AG09309 (cell line): ENCODE results near the gene PPEF2.

Experiments
- DNase-seq: peaks from one replicate; pipeline ENCODE4 v3.0.0-alpha.2; 2010; ENCODE audit warnings: low read depth
- H3K4me3 ChIP-seq: 2 replicates; pipeline ENCODE4 v1.5.1; 2011; ENCODE audit warnings: mild to moderate bottlenecking, low read depth, low read length, moderate library complexity; ENCODE audit not compliant: control insufficient read depth
- TF ChIP-seq, protein P1 (sequence below): IDR thresholded peaks from 2 replicates; pipeline ENCODE4 v1.5.1; 2011; ENCODE audit warnings: mild to moderate bottlenecking, low read depth, low read length, inconsistent platforms; ENCODE audit not compliant: insufficient read depth, control insufficient read depth; ENCODE audit errors: missing control alignments

The PPEF2 gene

DNA sequence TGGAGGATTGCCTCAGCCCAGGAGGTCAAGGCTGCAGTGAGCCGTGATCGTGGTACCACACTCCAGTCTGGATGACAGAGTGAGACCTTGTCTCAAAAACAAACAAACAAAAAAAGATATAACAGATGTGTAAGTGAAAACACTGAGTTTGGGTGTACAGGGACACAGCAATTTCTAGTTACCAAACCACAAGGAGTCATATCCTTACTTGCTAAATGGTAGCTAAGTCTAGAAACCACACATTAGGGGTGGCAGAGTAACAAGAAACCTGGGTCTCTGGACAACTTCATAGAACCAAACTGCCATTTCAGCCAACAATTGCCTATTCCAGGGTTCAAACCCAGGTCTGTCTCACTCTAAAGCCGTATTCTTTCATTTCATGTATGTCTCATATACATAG lies 20.8 kb downstream of the PPEF2 start:
- TF ChIP-seq, protein P1, sequence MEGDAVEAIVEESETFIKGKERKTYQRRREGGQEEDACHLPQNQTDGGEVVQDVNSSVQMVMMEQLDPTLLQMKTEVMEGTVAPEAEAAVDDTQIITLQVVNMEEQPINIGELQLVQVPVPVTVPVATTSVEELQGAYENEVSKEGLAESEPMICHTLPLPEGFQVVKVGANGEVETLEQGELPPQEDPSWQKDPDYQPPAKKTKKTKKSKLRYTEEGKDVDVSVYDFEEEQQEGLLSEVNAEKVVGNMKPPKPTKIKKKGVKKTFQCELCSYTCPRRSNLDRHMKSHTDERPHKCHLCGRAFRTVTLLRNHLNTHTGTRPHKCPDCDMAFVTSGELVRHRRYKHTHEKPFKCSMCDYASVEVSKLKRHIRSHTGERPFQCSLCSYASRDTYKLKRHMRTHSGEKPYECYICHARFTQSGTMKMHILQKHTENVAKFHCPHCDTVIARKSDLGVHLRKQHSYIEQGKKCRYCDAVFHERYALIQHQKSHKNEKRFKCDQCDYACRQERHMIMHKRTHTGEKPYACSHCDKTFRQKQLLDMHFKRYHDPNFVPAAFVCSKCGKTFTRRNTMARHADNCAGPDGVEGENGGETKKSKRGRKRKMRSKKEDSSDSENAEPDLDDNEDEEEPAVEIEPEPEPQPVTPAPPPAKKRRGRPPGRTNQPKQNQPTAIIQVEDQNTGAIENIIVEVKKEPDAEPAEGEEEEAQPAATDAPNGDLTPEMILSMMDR = no peak
- no peak overlapping the region for H3K4me3 ChIP-seq
- DNase-seq = no peak

DNA sequence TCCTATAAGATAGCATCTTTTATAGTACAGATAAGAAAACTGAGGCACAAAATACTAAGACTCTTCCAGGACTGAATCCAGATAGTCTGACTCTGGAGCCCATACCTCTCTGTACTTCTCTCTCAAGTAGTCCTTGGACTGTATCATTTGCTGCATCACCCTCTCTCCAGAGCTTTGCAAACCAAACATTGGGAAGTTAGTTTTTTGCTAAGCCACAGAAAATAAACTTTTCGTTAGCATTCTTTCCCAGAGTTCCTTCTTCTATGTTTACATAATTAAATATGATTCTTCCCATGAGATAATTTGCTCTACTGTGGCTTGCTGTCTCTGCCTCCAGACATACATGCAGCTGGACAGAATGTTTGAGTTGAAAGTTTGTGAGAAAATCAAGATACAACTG lies 22.0 kb downstream of the PPEF2 start:
- TF ChIP-seq, protein P1 = no peak
- H3K4me3 ChIP-seq = no peak overlapping the region
- DNase-seq = no peak

DNA sequence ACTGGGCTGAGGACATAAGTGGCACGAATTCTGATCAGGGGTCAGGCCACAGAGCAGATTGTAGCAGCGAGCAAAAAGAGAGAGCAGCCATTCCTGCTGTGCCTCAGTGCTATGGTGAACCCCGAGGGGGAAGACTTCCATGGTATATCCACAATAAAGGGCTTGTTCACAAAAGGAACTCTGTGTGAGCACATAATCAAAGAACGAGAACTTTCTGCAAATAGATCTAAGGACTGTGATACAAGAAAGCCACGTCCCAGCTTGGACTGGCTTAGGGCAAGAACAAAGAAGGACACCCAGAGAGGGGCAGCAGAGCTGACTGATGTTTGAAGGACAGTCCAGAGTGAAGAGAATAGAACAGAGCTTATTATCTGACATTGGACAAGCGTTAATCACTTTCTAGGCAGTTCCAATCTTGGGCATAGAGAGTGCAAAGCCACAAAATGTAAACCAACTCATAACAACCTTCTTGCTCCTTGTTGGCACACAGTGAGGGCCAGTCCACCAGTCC lies 24.0 kb downstream of the PPEF2 start:
- DNase-seq = no peak
- H3K4me3 ChIP-seq = no peak overlapping the region
- TF ChIP-seq, protein P1 = no peak

DNA sequence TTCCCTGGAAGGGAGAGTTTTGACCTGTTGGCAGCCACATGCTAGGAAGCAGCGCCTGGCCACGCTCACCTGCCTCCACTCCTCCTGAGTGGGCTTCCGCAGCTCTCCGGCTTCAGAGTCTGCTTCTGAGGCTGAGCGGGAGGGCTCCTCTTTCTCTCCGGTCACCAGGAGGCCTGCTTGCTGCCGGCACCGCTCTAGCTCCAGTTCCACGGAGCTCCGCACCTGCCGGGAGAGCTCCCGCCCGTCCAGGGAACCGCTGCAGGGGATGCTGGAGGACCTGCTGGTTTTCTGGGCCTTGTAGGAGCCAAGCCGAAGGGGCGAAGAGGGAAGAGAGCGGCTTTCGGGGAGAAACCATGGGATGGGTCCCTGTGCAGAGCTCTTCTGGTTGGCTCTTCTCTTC lies 26.0 kb downstream of the PPEF2 start:
- no peak overlapping the region for H3K4me3 ChIP-seq
- DNase-seq = no peak
- TF ChIP-seq, protein P1 = no peak

DNA sequence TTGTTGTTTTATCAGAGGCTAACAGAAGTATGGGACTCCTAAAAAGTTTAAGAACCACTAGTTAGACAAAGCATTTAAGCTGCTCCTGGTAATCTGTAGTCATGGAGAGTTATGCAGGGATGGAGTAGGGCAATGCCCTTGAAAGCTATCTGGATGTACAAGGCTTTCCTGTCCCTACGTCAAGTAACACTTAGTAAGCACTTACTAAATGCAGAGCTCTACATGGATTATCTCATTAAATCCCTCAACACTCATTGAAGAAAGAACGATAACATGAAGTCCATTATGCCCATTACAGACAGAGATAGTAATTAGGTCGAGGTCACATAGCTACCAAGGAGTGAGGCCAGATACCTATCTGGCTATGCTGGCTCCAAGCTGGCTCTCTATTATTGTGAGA lies 33.2 kb downstream of the PPEF2 start:
- H3K4me3 ChIP-seq = no peak overlapping the region
- TF ChIP-seq, protein P1 = no peak
- no peak for DNase-seq

DNA sequence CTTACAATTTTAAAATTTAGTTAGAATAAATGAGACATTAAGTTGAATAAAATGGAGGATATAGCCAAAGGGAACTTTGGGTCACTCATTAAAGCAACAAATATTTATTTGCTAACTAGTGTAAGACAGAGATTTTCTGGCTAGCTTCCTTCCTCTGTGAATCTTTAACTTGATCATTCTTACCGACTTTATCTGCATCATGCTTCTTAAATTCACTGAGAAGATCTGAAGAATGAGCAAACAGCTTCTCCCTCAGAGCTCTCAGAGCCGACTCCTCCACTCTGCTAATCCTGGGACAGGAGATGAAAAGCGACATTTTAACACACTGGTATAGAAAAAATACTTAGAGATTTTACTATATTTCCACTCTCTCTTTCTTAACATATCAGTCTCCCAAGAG lies 35.1 kb downstream of the PPEF2 start:
- no peak for DNase-seq
- TF ChIP-seq, protein P1 = no peak
- no peak overlapping the region for H3K4me3 ChIP-seq

DNA sequence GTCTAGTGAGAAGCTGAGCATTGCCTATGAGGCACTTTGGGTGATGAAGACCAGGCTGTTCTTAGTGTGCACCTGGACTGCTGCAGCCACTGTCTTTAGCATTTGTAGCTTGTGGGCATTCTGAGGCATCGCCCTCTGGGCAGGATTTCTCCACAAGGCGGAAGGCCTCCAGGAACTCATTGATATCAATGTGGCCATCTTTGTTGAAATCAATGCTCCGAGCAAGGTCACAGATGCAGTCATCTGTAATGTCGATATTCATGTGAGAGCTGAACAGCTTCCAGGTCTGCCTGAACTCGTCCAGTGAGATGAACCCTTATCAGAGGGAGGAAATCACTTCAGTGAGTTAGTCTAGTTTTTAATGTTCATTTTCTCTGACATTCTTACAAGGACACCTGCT lies 41.6 kb downstream of the PPEF2 start:
- TF ChIP-seq, protein P1 = no peak
- DNase-seq = no peak
- no peak overlapping the region for H3K4me3 ChIP-seq
